ENCODE measurements around the gene ABCA2.

ABCA2 gene

GRCh38 chr9:136974817-136975535 is 53.1 kb downstream of the ABCA2 start:
- no peak for DNase-seq

GRCh38 chr9:136973618-136974617 is 54.1 kb downstream of the ABCA2 start:
- DNase-seq, result no peak

- DNase-seq, result no peak
Observed at GRCh38 chr9:136972743-136973142, 55.3 kb downstream of the ABCA2 start.

GRCh38 chr9:136972335-136972734 is 55.7 kb downstream of the ABCA2 start:
- no peak for DNase-seq

GRCh38 chr9:136971746-136972145 is 56.3 kb downstream of the ABCA2 start:
- DNase-seq, result no peak

GRCh38 chr9:136970361-136970760 is 57.7 kb downstream of the ABCA2 start:
- DNase-seq, result no peak

- DNase-seq, result no peak
Observed at GRCh38 chr9:136969774-136970173, 58.3 kb downstream of the ABCA2 start.

- DNase-seq, result no peak
Observed at GRCh38 chr9:136969150-136969549, 58.9 kb downstream of the ABCA2 start.

GRCh38 chr9:136968333-136969127 is 59.5 kb downstream of the ABCA2 start:
- DNase-seq, result no peak

- DNase-seq, result no peak
Observed at GRCh38 chr9:136965771-136966484, 62.1 kb downstream of the ABCA2 start.

- DNase-seq, result no peak
Observed at GRCh38 chr9:136964833-136965422, 63.1 kb downstream of the ABCA2 start.

GRCh38 chr9:136964171-136964689 is 63.8 kb downstream of the ABCA2 start:
- DNase-seq, result no peak

- no peak for DNase-seq
Observed at GRCh38 chr9:136963751-136964150, 64.3 kb downstream of the ABCA2 start.

- DNase-seq, result no peak
Observed at GRCh38 chr9:136963341-136963740, 64.7 kb downstream of the ABCA2 start.

GRCh38 chr9:136962701-136963248 is 65.3 kb downstream of the ABCA2 start:
- no peak for DNase-seq

GRCh38 chr9:136962163-136962562 is 65.9 kb downstream of the ABCA2 start:
- DNase-seq, result no peak

GRCh38 chr9:136961279-136962065 is 66.6 kb downstream of the ABCA2 start:
- DNase-seq, result no peak

GRCh38 chr9:136960938-136961275 is 67.1 kb downstream of the ABCA2 start:
- DNase-seq, result no peak

- DNase-seq, result no peak
Observed at GRCh38 chr9:136960212-136960937, 67.7 kb downstream of the ABCA2 start.
